ENCODE data around the gene NEB.

DNA sequence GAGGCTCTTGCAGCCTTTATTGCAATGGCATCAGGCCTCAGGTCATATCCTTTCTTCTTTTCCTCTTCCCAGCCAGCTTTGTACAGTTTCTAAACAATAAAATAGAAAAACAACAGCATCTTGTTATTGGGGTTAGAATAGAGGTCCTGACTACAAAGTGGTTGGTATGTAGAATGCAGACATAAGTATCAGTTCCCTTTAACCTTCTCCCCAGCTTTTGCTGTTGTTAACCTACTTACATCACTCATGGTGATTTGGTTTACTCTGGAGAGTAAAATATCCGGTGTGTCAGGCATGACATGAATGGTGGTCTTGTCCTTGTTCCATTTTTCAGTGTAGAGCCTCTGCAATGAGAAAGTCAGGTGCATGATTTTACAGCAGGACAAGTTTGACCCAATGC, 69.8 kb downstream of the NEB start:
- TF ChIP-seq, protein P1, sequence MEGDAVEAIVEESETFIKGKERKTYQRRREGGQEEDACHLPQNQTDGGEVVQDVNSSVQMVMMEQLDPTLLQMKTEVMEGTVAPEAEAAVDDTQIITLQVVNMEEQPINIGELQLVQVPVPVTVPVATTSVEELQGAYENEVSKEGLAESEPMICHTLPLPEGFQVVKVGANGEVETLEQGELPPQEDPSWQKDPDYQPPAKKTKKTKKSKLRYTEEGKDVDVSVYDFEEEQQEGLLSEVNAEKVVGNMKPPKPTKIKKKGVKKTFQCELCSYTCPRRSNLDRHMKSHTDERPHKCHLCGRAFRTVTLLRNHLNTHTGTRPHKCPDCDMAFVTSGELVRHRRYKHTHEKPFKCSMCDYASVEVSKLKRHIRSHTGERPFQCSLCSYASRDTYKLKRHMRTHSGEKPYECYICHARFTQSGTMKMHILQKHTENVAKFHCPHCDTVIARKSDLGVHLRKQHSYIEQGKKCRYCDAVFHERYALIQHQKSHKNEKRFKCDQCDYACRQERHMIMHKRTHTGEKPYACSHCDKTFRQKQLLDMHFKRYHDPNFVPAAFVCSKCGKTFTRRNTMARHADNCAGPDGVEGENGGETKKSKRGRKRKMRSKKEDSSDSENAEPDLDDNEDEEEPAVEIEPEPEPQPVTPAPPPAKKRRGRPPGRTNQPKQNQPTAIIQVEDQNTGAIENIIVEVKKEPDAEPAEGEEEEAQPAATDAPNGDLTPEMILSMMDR (IDR thresholded peaks at IDR 0.05; ENCODE audit: poor library complexity, severe bottlenecking) = no peak
- TF ChIP-seq, protein P2, sequence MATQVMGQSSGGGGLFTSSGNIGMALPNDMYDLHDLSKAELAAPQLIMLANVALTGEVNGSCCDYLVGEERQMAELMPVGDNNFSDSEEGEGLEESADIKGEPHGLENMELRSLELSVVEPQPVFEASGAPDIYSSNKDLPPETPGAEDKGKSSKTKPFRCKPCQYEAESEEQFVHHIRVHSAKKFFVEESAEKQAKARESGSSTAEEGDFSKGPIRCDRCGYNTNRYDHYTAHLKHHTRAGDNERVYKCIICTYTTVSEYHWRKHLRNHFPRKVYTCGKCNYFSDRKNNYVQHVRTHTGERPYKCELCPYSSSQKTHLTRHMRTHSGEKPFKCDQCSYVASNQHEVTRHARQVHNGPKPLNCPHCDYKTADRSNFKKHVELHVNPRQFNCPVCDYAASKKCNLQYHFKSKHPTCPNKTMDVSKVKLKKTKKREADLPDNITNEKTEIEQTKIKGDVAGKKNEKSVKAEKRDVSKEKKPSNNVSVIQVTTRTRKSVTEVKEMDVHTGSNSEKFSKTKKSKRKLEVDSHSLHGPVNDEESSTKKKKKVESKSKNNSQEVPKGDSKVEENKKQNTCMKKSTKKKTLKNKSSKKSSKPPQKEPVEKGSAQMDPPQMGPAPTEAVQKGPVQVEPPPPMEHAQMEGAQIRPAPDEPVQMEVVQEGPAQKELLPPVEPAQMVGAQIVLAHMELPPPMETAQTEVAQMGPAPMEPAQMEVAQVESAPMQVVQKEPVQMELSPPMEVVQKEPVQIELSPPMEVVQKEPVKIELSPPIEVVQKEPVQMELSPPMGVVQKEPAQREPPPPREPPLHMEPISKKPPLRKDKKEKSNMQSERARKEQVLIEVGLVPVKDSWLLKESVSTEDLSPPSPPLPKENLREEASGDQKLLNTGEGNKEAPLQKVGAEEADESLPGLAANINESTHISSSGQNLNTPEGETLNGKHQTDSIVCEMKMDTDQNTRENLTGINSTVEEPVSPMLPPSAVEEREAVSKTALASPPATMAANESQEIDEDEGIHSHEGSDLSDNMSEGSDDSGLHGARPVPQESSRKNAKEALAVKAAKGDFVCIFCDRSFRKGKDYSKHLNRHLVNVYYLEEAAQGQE (IDR thresholded peaks at IDR 0.05; ENCODE audit: borderline replicate concordance) = no peak
